GM19328 (cell line): ENCODE measurements around the gene FBXO44.
"Not testable (repeated sequence)": the region's sequence is repeated elsewhere in the genome, so short reads cannot be mapped to it uniquely, and the experiment has no call there.

ENCODE experiments used
- ATAC-seq: cut with Tn5 transposase; IDR thresholded peaks from one replicate; pipeline ENCODE4 v1.9.1; 2021; ENCODE audit warnings: mild to moderate bottlenecking, moderate library complexity; ENCODE audit not compliant: unreplicated experiment

Gene FBXO44

GRCh38 chr1:11638121-11638520 is 16.6 kb upstream of the FBXO44 start:
- no peak for ATAC-seq

GRCh38 chr1:11639372-11639771 is 15.3 kb upstream of the FBXO44 start:
- no peak for ATAC-seq

DNA sequence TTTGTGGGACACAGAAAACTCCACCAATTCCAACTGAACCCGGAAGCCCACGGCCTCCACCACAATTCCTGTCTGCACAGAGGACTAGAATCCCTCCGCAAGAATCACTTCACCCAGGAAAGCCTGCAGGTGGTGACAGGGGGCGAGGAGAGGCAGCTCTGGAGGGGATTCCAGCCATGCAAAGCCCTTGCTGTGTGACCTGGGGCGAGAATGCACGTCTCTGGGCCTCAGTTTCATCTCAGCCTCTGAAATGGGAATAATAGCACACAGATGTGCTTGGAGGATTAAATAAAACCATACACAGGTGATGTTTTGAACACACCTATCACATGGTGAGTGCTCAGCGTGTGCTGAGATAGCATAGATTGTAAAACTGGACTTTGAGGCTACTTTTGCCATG is 14.6 kb upstream of the FBXO44 start:
- no peak for ATAC-seq

GRCh38 chr1:11640944-11641343 is 13.7 kb upstream of the FBXO44 start:
- ATAC-seq: no peak

DNA sequence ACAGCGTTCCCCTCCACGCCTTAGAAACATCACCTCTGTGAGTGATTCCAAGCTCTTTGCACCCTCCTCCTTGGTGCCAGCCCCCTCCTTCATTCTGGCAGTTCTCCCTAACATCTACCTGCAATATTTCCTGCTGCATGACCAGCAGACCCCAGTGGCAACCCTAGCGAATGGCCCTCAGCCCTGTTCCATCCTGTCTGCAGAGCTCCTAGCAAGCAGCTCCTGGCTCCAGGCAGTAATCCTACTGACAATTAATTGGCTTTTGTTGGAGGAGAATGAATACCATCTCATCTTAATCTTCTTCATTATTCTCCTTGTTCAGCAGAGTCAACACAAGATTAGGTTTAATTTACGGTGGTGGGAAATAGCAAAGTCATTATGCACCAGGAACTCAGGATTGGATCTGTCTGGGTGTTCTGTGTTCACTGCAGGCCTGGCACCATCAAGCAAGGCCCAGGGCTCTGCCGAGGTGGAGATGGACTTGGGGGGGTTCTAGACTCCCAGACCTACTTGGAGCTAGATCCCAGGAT is 12.8 kb upstream of the FBXO44 start:
- ATAC-seq: no peak

- ATAC-seq: not testable (repeated sequence)
These were observed 12.2 kb upstream of the FBXO44 start for GRCh38 chr1:11642418-11643017.

- no peak for ATAC-seq
These were observed 10.9 kb upstream of the FBXO44 start for GRCh38 chr1:11643782-11644181.

- ATAC-seq: no peak
These were observed 9.4 kb upstream of the FBXO44 start for GRCh38 chr1:11645270-11645669.

GRCh38 chr1:11645670-11646265 is 8.9 kb upstream of the FBXO44 start:
- no peak for ATAC-seq

GRCh38 chr1:11646317-11646716 is 8.4 kb upstream of the FBXO44 start:
- ATAC-seq: no peak

DNA sequence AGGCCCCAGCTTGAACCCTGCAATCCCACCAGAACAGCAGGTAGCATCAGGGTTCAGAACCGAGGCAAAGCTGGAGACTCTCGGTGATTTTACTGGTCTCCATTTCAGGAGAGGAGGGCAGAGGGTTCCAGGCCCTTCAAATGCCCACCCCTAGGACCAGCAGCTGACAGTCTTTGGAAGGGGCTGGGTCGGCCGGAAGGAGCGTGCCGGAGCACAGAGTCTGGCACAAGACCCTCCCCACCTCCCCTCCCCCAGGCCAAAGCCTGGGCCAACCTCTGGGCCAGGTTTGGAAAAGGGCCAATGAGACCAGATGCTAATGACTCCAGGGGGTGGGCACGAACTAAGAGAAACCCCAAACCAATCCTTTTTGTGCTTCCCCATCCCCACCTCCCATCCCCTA is 7.3 kb upstream of the FBXO44 start:
- ATAC-seq: no peak

DNA sequence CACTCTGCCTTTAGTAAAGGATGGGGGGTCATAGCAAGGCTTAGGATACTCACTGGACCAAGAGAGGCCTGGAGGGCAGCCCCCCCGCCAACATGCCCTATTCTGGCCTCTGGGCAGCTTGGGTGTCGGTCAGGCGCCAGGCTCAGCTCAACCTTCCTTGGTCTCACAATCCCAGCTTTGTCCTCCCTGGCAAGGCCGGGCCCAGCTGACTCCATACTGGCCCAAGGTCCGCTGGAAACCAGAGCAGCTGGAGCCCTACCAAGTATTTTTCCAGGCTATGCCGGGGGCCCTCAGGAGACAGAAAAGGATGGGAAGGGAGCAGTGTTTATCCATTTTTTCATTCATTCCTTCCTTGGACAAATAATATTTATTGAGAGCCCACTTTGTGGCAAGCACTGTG is 6.6 kb upstream of the FBXO44 start:
- ATAC-seq: no peak

DNA sequence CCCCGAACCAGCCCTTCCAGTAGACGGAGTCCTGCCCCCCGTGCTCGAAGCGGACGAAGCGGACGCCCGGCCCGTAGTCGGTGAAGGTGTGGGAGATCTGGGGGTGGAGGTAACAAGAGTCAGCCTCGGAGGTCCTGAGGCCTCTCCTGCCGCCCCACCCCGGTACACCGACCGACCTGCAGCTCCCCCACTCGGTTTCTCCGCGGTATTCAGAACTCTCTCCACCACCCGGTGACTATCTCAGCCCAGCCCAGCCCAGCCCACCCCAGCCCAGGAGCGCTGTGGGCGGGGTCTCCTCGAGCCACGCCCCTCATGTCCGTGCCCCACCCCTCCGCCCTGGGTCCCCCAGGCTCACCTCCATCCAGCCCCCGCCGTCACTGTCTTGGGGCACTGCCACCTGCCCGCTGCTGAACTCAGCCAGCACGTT is 5.9 kb upstream of the FBXO44 start:
- ATAC-seq: no peak

- ATAC-seq: no peak
These were observed 5.4 kb upstream of the FBXO44 start for GRCh38 chr1:11649237-11649623.

DNA sequence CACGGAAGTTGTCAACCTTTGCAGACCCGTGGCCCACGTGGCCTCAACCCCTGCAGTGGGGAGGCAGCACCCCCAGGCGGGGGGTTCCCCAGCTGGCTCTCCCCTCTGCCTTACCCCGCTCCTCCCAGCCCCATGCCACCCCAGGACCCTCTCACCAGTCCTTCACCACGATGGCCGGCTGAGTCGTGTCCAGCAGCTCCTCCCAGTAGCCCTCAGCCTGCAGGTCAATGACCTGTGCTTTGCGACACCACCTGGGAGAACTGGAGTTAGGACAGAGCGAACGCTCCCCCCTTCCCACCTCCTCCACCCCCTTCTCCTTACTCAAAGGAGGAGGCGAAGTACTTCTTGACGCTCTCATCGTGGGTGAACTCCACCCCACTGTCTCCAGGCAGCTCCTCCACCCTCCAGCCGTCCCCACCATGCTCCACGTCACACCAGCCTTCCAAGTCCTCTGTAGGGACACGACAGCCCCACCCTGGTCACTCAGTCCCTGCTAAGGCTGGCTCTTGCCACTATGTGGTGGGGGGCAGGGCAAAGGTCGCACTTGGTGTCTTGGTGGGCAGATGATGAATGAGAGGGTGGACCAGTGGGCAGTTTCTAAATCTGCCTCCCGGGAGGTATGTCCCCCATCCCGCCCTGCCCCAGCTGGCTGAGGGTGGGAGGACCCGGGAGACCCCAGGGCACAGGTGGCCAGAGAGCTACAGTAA is 4.9 kb upstream of the FBXO44 start:
- ATAC-seq: no peak

- no peak for ATAC-seq
These were observed 4.2 kb upstream of the FBXO44 start for GRCh38 chr1:11650331-11650991.

GRCh38 chr1:11651017-11651416 is 3.7 kb upstream of the FBXO44 start:
- no peak for ATAC-seq

DNA sequence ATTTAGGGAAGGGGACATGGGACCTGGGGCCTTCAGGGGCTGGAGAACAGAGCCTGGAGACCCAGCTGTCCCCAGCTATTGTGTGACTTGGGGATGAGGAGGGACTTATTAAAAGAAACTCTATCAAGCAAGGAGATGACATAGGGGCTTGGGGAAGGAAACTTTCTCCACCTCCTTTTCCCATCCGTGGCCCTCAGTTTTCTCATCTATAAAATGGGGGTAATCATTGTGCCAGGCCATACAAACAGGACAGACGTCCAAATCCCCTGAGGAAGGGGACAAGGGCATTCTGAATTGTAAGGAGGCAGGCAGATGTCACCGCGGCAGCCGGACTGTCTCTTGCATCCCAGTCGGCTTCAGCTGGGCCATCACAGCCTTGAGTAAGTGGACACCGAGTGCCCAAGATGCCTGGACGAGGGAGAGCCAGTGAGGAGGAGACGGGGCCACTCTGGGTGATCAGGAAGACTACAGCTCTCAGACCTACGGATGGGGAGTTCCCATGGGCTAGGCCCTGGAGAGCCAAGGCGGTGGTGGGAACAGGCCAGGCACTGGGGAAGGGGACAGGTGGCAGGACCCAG is 2.4 kb upstream of the FBXO44 start:
- ATAC-seq: no peak

DNA sequence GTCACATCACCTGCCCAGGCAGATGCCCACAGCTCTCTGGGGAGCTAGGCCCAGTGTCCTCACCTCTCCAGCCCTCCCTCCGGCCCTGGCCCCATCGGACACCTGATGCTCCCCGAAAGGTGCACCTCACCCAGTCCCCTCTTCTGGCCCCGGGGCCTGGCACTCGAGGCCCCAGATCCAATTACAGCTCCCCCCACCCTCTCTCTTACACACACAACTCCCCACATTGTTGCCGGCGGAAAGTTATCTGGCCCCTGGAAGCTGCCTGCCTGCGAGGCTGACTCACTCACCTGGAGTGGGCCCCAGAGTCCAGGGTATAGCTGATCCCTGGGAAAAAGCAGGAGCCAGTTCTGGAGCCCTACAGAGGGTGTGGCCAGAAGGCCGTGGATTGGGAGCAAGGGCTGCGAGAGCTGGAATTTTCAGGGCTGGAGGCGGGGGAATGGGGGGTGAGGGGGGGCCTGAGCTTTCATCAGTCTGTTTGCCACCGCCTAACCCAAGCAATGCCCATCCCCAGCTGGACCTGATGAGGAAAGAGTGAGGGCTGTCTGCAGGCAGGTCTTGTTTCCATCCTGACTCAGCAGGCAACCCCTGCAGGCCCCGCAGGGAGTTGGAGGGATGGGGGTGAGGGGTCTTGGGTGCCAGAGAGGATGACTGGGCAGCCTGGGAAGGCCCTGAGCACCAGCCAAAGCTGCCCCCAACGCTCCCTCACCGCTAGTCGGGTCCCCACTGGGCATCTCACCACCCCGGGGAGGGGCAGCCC is 1.4 kb upstream of the FBXO44 start:
- ATAC-seq: no peak

DNA sequence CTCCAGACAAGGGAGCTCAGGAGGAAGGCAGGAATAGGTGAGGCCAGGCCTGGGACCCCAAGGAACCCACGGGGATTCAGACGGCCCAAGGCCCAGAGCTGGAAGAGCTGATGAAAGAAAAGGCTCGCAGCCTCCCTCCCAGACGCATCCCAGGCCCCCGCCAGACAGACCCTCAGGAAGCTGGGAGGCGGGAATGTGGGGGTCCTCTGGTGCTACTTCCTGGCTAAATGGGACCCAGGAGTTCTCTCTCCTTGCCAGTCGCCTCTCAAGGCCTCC is 878 bp upstream of the FBXO44 start:
- ATAC-seq: no peak
